ENCODE measurements around the gene HID1. TPM values are rescaled to one million over a fixed set of nuclear protein-coding genes. Genes with fewer than 3 reads are reported as not detected.

The HID1 gene
- total and polyA plus RNA-seq, 2 experiments from 2014 or later, result not detected

DNA sequence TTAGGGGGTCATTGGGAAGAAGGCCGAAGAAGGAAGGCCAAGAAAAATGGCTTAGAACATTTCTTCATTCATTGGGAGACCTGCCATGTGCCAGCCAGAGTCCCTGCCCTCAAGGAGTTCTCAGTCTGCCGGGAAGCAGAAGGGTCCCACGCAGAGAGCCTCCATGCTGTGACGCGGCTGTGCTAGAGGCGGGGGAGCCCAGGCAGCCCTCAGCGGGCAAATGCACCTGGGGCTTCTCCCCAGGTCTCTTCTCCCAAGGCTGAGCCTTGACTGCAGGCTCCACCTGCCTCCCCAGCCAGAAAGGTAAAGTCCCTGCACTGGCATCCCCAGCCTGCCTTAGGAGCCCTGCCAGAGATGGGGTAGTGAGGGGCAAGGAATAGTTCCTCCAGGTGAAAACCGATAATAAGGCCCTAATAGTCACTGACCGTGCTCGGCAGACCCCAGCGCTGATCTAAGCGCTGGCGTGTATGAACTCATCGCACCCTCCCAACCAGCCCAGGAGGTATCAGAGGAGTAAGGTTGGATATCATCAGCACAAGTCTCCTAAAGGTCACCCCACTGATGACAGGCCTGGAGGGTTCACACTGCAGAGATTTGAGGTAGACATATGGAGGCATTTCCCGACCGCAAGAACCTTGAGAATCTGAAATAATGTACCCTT is 8.9 kb upstream of the HID1 start:
- in situ Hi-C loops (cut with MboI), result no loop called here

DNA sequence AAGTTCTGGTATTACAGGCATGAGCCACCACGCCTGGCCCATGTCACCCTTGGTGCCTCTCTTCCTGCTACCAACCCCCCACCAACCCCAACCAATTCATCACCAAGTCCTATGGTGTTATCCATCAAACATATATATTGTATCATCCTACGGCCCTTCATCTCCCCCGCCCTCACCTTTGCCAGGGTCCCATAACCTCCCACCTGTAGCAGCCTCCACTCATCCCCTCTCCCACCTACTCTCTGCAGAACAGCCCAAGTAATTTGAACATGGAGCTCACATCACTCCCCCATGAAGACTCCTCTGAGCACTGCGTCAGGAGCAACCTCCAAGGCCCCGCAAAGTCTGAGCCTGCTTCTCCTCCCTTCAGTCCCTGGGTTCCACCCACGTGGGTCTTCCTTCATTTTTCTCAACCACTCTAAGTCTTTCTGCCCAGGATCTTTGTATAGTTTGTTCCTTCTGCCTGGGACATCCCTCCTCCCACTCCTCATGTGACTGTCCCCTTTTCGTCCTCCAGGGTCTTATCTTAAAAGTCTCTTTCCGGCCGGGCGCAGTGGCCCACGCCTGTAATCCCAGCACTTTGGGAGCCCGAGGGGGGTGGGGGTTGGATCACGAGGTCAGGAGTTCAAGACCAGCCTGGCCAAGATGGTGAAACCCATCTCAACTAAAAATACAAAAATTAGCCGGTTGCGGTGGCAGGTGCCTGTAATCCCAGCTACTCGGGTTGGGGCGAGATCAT is 7.0 kb upstream of the HID1 start:
- no peaks in the 10 kb centered on the region for H4K20me1 ChIP-seq (ENCODE audit: insufficient read depth)
- H3K27ac ChIP-seq, result no peak overlapping the region
- 70% methylated on average over 17 of the region's 17 CpGs for WGBS, 2 experiments (ENCODE audit: low coverage in 1 of 2, low lambda C conversion rate in 2 of 2, missing lambda C conversion rate in 2 of 2)
- peaks cover 6% of the 10 kb centered on the region for H3K27me3 ChIP-seq (replicated peaks; ENCODE audit: insufficient read depth)
- peaks cover 8% of the 10 kb centered on the region; the same call in 1 of the 2 replicates for H3F3A ChIP-seq (ENCODE audit: insufficient read depth)
- H3K4me2 ChIP-seq (ENCODE audit: unreplicated experiment), result no peak overlapping the region
- H3K4me1 ChIP-seq (ENCODE audit: insufficient read depth), result 0 out of 2 replicates have a peak, but pooled peaks cover 5% of the 10 kb centered on the region
- H3K4me3 ChIP-seq, result no peak overlapping the region
- H3K9me2 ChIP-seq (ENCODE audit: insufficient read depth), result no peaks in the 10 kb centered on the region
- H3K79me2 ChIP-seq (ENCODE audit: insufficient read depth), result no peaks in the 10 kb centered on the region
- in situ Hi-C loops (cut with MboI), result no loop called here
- H3K36me3 ChIP-seq (ENCODE audit: low read depth), result no peaks in the 10 kb centered on the region
- H2AFZ ChIP-seq, result no peak overlapping the region
- no peak for DNase-seq
- no peak overlapping the region for H3K9ac ChIP-seq
- TF ChIP-seq EZH2 (IDR thresholded peaks at IDR 0.05; ENCODE audit: insufficient read depth, poor library complexity, severe bottlenecking) (no peak), EZH2phosphoT487 (IDR thresholded peaks at IDR 0.05; ENCODE audit: insufficient read depth, low read depth) (no peak)
- no peaks in the 10 kb centered on the region for H3K9me3 ChIP-seq (ENCODE audit: low read depth)

More for the DNA sequence above, 8.9 kb upstream of the HID1 start:
- Histone ChIP-seq H3K4me3 (peak overlapping the region; percentile 74), H3K4me1 (ENCODE audit: insufficient read depth) (0 out of 2 replicates have a peak, but pooled peaks cover 5% of the 10 kb centered on the region), H3K79me2 (ENCODE audit: insufficient read depth) (no peaks in the 10 kb centered on the region), H3K27ac (peak overlapping the region; percentile 44), H3F3A (ENCODE audit: insufficient read depth) (peaks cover 9% of the 10 kb centered on the region), H3K9me2 (ENCODE audit: insufficient read depth) (no peaks in the 10 kb centered on the region), H3K9ac (peak overlapping the region; percentile 83), H3K9me3 (ENCODE audit: low read depth) (no peaks in the 10 kb centered on the region), H3K27me3 (replicated peaks; ENCODE audit: insufficient read depth) (no peaks in the 10 kb centered on the region), H2AFZ (peak overlapping the region; percentile 88), H3K36me3 (ENCODE audit: low read depth) (no peaks in the 10 kb centered on the region), H3K4me2 (ENCODE audit: unreplicated experiment) (peak overlapping the region; percentile 82), H4K20me1 (ENCODE audit: insufficient read depth) (no peaks in the 10 kb centered on the region)
- 40% methylated on average over 16 of the region's 16 CpGs for WGBS, 2 experiments (ENCODE audit: low coverage in 1 of 2, low lambda C conversion rate in 2 of 2, missing lambda C conversion rate in 2 of 2)
- no peak for TF ChIP-seq EZH2phosphoT487 (IDR thresholded peaks at IDR 0.05; ENCODE audit: insufficient read depth, low read depth)
- no peak for TF ChIP-seq EZH2 (IDR thresholded peaks at IDR 0.05; ENCODE audit: insufficient read depth, poor library complexity, severe bottlenecking)
- no peak for DNase-seq

DNA sequence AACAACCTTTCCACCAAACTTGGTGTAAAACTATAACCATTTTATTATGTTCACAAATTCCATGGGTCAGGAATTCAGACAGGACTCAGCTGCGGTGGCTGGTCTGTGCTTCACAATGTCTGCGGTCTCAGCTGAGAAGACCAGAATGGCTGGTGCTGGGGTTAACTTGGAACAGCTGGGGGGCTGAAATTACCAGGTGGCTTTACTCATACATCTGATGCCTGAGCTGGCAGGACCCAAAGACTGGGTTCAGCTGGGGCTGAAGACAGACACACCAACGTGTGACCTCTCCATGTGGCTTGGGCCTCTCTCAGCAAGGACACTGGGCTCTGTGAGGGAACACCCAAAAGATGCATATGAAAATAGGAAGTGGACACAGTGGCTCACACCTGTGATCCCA is 5.7 kb upstream of the HID1 start:
- Histone ChIP-seq H2AFZ (no peak overlapping the region), H3K27me3 (replicated peaks; ENCODE audit: insufficient read depth) (peaks cover 18% of the 10 kb centered on the region), H4K20me1 (ENCODE audit: insufficient read depth) (no peaks in the 10 kb centered on the region), H3K9ac (no peak overlapping the region), H3K9me2 (ENCODE audit: insufficient read depth) (no peaks in the 10 kb centered on the region), H3K4me2 (ENCODE audit: unreplicated experiment) (no peak overlapping the region), H3K79me2 (ENCODE audit: insufficient read depth) (no peaks in the 10 kb centered on the region), H3F3A (ENCODE audit: insufficient read depth) (peaks cover 6% of the 10 kb centered on the region; the same call in 1 of the 2 replicates), H3K9me3 (ENCODE audit: low read depth) (no peaks in the 10 kb centered on the region), H3K36me3 (ENCODE audit: low read depth) (no peaks in the 10 kb centered on the region), H3K4me3 (no peak overlapping the region), H3K27ac (no peak overlapping the region), H3K4me1 (ENCODE audit: insufficient read depth) (0 out of 2 replicates have a peak, but pooled peaks cover 5% of the 10 kb centered on the region)
- in situ Hi-C loops (cut with MboI), result no loop called here
- 70 to 73% methylated on average over 3 of the region's 3 CpGs for WGBS, 2 experiments (ENCODE audit: low coverage in 1 of 2, low lambda C conversion rate in 2 of 2, missing lambda C conversion rate in 2 of 2)
- no peak for DNase-seq
- TF ChIP-seq EZH2 (IDR thresholded peaks at IDR 0.05; ENCODE audit: insufficient read depth, poor library complexity, severe bottlenecking), result no peak
- no peak for TF ChIP-seq EZH2phosphoT487 (IDR thresholded peaks at IDR 0.05; ENCODE audit: insufficient read depth, low read depth)

DNA sequence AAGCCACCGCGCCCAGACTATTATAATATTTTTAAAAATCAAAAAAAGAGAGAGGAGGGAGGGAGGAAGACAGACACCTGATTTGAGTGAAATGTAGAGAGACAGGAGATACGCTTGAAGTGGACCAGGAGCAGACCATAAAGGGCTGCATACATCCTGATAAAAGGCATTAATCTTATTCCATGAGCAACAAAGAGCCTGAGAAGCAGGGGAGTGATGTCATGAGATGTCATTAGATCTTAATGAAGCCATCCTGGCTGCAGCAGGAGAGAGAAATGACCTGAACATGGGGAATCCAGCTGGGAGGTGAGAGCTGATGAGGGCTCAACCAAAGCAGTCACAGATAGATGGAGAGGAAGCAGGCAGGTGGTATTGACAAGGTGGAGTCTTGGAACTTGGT is 5.2 kb upstream of the HID1 start:
- WGBS, 2 experiments (ENCODE audit: low coverage in 1 of 2, low lambda C conversion rate in 2 of 2, missing lambda C conversion rate in 2 of 2), result 88 to 96% methylated on average over 3 of the region's 3 CpGs
- Histone ChIP-seq H4K20me1 (ENCODE audit: insufficient read depth) (no peaks in the 10 kb centered on the region), H3K79me2 (ENCODE audit: insufficient read depth) (no peaks in the 10 kb centered on the region), H3K9ac (no peak overlapping the region), H3K9me2 (ENCODE audit: insufficient read depth) (no peaks in the 10 kb centered on the region), H3K27ac (no peak overlapping the region), H3K36me3 (ENCODE audit: low read depth) (no peaks in the 10 kb centered on the region), H3F3A (ENCODE audit: insufficient read depth) (0 out of 2 replicates have a peak, but pooled peaks cover 3% of the 10 kb centered on the region), H3K27me3 (replicated peaks; ENCODE audit: insufficient read depth) (peaks cover 23% of the 10 kb centered on the region), H3K4me3 (no peak overlapping the region), H3K4me2 (ENCODE audit: unreplicated experiment) (no peak overlapping the region), H3K4me1 (ENCODE audit: insufficient read depth) (0 out of 2 replicates have a peak, but pooled peaks cover 5% of the 10 kb centered on the region), H2AFZ (no peak overlapping the region), H3K9me3 (ENCODE audit: low read depth) (no peaks in the 10 kb centered on the region)
- no peak for TF ChIP-seq EZH2 (IDR thresholded peaks at IDR 0.05; ENCODE audit: insufficient read depth, poor library complexity, severe bottlenecking)
- TF ChIP-seq EZH2phosphoT487 (IDR thresholded peaks at IDR 0.05; ENCODE audit: insufficient read depth, low read depth), result no peak
- in situ Hi-C loops (cut with MboI), result no loop called here
- DNase-seq, result no peak
